GM21447 (cell line): ENCODE measurements around the gene MAML2.

Source experiments
- ATAC-seq: cut with Tn5 transposase; IDR thresholded peaks from one replicate; pipeline ENCODE4 v1.9.1; 2021; ENCODE audit not compliant: unreplicated experiment

Gene MAML2

DNA sequence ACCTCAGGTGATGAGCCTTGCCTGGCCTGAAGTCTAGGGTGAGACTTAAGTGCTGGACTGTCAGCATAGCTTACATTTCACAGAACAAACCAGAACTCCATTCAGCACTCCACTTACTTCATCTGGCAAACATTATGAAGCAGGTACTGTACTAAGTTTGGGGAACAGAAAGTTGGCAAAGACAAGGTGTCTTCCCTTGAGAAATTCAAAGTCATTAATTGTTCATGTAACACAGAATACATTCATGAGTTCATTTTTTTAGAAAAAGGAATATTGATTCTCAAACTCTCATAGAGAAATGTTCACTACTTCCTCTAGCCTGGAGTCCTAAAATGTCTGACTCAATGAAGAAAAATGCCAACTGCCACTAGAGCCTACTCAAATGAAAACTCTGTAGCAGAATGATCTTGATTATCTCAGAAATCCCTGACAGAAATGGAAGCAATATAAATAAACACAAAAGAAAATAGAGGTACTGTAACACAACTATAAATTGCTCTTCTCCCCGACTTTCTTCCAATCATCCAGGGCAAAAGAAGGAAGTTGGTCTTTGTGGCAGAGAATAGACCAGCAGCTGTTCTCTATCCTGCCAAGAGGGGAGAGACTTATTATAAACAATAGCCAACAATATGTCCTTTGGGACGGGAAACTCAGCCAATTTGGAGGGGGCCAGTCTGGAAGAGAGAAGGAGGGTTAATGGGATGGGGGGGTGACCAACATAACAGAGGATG is 289.9 kb downstream of the MAML2 start:
- ATAC-seq = no peak

DNA sequence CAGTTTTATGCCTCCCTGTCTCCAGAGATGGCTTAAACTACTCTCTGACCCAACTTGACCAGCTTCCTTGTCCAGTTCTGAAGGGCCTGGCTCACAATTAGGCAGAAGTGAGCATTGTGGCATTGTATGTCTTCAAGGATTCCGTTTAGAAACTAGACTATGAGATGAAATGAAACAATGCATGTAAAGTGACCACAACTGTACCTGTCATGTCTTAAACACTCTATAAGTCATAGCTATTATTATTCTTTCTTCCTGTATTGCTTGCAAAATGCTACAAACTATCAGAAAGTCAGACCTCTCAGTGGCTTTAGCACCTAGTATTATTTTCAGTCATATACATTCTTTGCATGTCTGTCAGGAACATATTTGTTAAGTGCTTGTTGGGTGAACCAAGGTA is 291.2 kb downstream of the MAML2 start:
- ATAC-seq = peak; percentile 92

GRCh38 chr11:96050435-96051182 is 292.4 kb downstream of the MAML2 start:
- no peak for ATAC-seq

DNA sequence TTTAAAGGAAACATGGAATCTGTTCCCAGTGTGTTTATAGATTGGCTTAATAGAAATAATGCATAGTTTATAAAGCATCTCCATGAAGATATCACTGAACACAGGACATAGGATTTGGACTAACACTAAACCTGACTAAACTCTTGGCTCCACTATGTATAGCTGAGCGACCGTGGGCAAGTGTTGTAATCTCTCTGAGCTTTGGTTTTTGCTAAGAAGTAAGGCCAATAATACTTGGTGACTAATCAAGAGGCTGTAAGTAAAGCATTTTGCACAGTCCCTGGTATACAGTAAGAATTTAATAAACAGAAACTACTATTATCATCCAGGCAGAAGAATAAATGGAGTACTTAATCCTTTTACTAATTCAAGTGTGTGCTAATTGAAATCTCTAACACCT is 293.6 kb downstream of the MAML2 start:
- ATAC-seq = no peak

DNA sequence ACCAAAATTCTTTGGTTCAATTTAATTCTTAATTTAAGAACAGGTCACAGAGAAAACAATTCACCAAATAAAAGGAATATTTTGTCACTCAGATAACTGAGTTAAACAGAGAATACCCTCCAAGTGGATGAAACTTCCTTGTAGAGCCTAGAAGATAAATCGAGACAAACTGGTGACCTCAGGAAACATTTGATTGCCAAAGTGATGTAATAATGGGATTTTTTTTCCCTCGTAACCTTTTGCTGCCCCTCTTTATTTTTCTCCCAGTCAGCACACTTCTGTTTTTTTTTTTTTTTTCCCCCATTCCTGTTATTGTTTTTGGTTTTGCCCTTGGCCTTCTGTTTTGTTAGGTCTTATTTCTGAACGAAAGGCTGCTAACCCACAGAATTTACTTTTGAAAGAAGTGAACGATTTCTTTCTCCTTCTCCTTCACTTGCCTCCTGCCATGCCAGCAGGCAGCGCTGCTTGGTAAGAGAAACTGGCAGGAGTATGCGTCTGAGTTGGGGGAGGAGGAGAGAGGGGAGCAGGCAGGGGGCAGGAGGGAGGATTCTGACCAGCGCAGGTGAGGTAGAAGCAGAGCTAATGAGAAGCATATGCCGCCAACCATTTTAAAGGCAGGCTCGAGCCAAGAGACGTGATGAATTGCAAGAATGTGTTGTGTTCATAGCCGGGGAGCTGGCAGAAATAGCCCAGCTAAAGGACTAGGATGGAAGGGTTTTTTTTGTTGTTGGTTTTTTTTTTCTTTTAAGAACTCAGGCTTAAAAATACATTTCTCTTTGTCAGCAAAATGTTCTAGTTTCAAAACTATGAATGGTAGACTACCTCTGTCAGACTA is 297.2 kb downstream of the MAML2 start:
- no peak for ATAC-seq

DNA sequence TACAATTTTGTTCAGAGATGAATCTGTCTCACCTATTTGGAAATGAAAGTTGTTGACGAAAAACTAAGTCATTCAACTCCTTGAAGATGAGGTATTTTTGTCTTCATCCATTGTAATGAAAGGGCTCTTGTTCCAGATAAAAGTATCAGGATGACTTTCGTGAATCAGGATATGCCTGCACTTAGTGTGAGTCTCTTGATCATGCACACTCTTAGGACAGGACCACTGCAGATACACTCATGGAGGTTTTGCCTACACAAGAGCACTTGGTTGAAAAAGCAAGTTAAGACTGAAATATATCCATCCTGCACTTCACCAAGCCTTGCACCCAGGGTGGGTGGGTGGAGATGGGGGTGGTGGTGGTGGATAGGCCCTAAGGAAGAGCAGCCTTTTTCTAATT is 298.2 kb downstream of the MAML2 start:
- ATAC-seq = no peak

DNA sequence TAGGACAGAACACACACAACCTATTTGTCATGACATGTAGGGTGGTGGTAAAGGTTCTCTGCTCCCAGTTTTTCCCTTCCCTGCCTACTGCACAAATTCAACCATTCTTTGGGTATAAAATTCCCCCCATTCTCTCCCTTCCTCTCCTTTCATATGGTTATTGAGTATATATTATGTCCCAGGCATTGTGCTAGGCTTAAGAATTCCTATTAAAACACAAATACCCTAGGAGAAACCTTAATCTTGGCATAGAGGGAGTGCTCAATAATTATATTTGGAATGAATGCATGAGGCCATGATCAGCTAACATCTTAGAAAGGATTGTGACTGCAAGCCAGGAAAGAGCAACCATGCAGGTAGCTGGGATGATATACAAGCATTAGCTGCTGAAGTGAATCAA is 298.7 kb downstream of the MAML2 start:
- ATAC-seq = no peak

GRCh38 chr11:96043291-96043690 is 299.7 kb downstream of the MAML2 start:
- ATAC-seq = no peak

GRCh38 chr11:96038046-96038445 is 304.9 kb downstream of the MAML2 start:
- no peak for ATAC-seq

DNA sequence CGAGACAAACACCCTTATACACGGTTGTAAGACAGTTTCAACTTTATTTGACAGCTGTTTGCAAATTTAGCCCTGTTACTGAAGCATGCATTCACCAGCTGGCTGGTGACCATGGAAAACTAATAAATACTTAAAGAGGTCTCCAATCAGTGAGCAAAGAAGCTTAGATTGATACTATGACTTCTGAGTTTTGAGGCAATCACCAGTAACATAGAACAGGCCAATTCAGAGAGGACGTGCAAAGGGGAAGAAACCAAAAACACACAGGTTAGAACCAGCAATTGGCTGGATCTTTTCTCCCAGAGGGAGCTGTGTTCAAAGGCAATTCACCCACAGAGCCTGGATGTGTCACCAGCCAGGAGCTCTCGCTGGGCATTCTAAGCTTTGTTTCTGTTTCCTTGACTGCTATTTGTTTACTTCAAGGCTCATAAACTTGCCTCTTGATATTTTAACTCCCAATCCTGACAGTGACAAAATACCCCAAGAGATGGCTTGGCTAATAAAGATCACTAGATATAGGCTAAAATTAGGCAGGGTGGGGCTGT is 305.5 kb downstream of the MAML2 start:
- no peak for ATAC-seq

- ATAC-seq = no peak
Observed at GRCh38 chr11:96036863-96037262, 306.1 kb downstream of the MAML2 start.

GRCh38 chr11:96035740-96036078 is 307.3 kb downstream of the MAML2 start:
- no peak for ATAC-seq

- ATAC-seq = no peak
Observed at GRCh38 chr11:96035031-96035739, 307.8 kb downstream of the MAML2 start.

- no peak for ATAC-seq
Observed at GRCh38 chr11:96033599-96033998, 309.4 kb downstream of the MAML2 start.

DNA sequence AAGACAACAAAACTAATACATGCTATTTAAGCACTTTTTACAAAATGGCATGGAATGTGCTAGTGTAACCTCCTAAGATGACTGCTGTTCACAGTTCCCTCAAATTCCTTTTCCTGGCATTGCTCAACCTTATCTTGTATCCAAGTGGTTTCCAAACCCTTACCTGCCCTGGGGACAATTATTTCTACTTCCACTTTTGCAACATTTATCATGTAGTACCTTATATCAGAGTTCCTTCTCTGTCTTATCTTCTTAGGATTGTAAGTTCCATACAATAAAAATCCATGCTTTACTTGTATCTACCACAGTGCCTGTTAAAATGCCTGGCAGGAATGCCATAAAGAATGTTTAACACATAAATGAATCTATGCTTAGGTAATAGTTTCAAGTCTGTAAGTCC is 309.9 kb downstream of the MAML2 start:
- no peak for ATAC-seq

DNA sequence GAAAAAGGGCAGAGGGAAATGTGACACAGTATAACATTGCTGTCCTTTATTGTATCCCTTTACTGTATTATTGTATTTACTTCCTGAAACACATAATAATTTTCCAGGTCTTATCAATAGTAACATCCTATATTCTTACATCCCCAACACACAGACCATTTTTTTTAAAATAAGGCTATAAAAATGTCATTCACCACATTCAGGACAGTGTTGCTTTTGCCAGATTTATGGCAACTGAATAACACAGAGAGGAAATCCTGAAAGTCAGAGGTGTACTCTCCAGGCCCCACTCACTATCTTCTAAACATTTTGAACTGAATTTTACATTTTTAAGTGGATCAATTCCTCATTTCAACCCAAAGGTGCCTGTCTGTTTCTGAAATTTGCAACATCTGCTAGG is 314.2 kb downstream of the MAML2 start:
- no peak for ATAC-seq

DNA sequence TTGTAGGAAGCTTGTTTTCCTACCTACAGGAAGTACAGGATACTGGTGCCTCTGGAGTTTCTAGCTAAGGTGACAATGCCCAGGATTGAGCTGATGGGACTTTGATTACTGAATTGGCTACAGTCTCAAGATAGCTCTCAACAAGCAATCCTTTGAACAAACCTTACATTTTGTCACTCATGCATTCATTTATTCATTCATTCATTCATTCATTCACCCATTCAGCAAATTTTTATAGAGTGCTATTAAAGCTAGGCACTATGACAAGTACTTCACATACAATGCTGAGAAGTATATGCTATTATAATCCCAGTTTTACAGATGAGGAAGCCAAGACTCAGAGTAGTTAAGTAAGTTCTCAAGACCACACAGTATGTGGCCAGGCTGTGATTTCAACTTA is 316.0 kb downstream of the MAML2 start:
- ATAC-seq = no peak

- ATAC-seq = no peak
Observed at GRCh38 chr11:96026310-96026709, 316.7 kb downstream of the MAML2 start.

GRCh38 chr11:96024666-96025065 is 318.3 kb downstream of the MAML2 start:
- ATAC-seq = no peak

- no peak for ATAC-seq
Observed at GRCh38 chr11:96023275-96023674, 319.7 kb downstream of the MAML2 start.
